Posterior vena cava (tissue), 2 donors: ENCODE results near the gene KRTCAP2. TPM values are rescaled to one million over a fixed set of nuclear protein-coding genes. Genes with fewer than 3 reads are reported as not detected.
"Not testable (repeated sequence)": the region's sequence is repeated elsewhere in the genome, so short reads cannot be mapped to it uniquely, and the experiment has no call there.

Experiments used
- DNase-seq: peaks from one replicate; pipeline ENCODE4 v3.0.0-alpha.2; 2020; ENCODE audit warnings: low spot score
- intact Hi-C, 2 donors: fragments of 100-400 bp; cut with DNase I; formaldehyde crosslinking; loops; one replicate each; pipeline versions ENCODE4 v1.14.1 to v1.14.2; 2022 to 2023
- long read RNA-seq, 2 donors: library from polyadenylated mRNA; unstranded; transcript quantifications; one replicate each; pipeline ENCODE4 v2.0.0, GENCODE V29; 2020 to 2021
- total RNA-seq, 2 donors: library from RNA; stranded (reverse); fragmentation: NEBNext Ultra II Directional; extraction: Animal tissue kit (Norgen Biotek cat#: 25700); gene quantifications; one replicate each; pipeline ENCODE4 v1.2.1, GENCODE V29; 2021
- donor health status: DM: yes; HTN: yes; CAD: no.
- donor health status: DM: yes; HTN: yes; CAD: no.

The KRTCAP2 gene
- total RNA-seq = 100 to 1,000 TPM; 145 to 146 TPM
- long read RNA-seq, donor 1, transcript KRTCAP2-201 (5 exons, 552 nt) = minor isoform, 13 of 32 reads
- long read RNA-seq, donor 1, transcript KRTCAP2-206 (4 exons, 785 nt) = major isoform, 17 of 32 reads
- long read RNA-seq, donor 1, partial matches to known transcripts = 1 of 32 reads
- long read RNA-seq, donor 1, other reads (novel, unspliced or antisense) = 1 of 32 reads
- long read RNA-seq, donor 2, transcript KRTCAP2-201 (5 exons, 552 nt) = major isoform, 18 of 37 reads
- long read RNA-seq, donor 2, transcript KRTCAP2-206 (4 exons, 785 nt) = minor isoform, 17 of 37 reads
- long read RNA-seq, donor 2, partial matches to known transcripts = 0 of 37 reads
- long read RNA-seq, donor 2, other reads (novel, unspliced or antisense) = 2 of 37 reads

DNA sequence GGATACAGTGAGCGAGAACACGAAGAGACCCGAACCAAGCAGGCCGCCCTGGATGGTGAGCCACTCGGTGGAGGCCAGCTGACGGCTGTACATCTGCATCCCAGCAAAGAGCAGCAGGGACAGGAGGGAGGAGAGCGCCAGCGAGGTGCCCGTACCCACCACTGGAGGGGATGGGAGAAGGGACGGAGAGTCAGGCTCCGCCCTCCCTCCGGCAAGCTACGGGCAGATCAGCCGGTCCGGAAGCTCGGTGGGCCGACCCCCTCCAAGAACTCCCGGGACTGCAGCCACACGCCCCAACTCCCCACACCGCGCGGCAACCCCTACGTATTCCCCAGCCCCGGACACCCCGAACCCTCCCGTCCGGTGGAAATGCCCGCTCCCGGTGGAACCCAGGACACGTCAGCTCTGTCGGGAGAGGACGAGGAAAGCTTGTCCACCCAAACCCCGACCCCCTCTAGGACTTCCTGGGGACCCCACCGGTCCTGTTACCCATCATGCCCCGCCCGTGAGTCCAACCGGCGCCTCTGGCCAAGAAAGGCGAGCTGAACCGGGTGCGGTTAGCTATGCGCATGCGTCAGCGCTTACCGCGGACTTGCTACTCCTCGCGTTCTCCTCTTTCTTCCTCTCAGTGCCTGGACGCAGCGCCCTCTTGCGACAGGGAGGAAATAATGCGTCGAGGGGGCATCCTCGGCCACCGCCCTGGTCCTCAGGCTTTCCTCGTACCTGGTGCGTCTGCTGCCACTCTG lies at the start of gene KRTCAP2:
Gene KRTCAP2 (minus strand): TSS at position 573 of the 746 bp plus-strand sequence. CDS start 80 bp downstream, at position 493.
- intact Hi-C loops = loop anchor here in 1 of 2 donors (10.0 kb wide), 1 partner anchor 52 kb away; no protein-coding TSS in a partner anchor
- peak; percentile 99 for DNase-seq

DNA sequence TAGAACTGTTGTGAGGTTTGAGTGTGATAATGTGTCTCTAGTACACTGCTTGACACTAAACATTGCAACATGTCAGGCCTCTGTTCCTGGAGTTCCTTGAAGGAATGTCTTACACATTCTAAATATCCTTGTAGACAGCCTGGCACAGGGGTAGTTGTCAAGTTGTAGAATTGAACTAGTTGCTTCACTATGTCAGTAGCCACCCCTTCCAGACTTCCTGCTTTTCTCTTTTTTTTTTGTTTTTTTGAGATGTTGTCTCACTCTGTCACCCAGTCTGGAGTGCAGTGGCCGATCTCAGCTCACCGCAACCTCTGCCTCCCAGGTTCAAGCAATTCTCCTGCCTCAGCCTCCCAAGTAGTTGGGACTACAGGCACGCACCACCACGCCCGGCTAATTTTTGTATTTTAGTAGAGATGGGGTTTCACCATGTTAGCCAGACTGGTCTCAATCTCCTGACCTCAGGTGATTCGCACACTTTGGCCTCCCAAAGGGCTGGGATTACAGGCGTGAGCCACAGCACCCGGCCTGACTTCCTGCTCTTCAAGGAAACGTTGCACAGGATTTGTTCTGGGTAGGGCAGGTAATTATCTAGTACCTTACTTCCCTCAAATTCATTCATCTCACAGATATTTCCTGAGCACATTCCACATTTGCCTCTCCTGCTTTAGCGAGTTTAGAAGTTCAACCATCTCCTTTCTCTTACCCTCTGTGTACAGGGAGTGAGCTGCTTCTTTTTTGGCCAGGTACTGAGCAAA lies 47.3 kb upstream of the KRTCAP2 start:
- not testable (repeated sequence) for DNase-seq
- intact Hi-C loops = loop anchor here in 1 of 2 donors (10.0 kb wide), 1 partner anchor 46 kb away; the partner anchor contains the start of genes KRTCAP2 and TRIM46

DNA sequence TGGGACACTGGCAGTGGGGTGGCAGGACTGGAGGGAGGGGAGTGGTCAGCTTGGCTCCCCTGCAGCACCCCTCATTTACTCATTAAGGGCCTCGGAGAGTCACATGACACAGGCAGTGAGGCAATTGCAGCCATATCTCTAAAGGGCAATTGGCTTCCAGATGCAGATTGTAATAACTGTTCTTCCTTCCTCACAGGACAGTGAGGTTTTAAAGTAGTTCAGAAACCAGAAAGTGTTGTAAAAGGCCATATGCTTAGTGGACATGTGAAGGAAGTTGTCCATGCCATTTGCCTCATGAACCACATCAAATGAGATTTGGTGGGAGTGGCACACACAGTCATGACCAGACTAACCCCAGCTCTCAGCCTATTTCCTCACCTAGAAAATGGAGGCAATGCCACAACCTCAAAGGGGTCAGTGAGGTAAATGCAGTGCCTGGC lies 46.5 kb upstream of the KRTCAP2 start:
- no peak for DNase-seq
- intact Hi-C loops = loop anchor here in 1 of 2 donors (10.0 kb wide), 1 partner anchor 45 kb away; the partner anchor contains the start of genes KRTCAP2 and TRIM46

DNA sequence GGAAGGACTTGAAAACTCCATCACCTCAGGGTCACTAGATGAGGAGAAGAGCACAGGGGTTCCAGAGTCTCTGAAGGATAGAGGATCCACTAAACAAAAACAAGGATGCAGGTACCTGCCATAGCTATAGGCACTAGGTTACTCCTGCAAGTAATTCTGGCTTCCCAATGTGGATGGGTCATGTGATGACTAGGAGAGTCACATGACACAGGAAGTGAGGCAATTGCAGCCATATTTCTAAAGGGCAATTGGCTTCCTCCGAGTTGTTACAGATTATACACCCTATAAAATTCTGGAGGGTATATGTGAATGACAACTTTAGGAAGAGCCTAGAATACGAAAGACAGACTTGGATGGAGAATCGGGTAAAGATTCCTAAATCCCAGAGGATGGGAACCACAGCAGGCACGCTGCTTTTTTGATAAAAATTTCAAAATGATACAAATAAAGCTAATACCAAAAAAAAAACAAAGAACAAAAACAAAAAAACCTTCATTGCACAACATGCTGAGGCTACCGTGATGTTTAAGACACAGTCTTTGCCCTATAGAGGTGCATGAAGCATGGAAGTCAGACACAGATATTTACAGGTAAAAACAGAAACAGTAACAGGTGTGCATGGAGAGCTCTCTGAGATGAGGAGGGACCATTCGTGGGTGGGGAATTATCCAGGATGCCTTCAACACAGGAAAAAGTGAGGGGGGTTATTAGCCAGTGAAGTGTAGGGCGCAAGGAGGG lies 45.9 kb upstream of the KRTCAP2 start:
- intact Hi-C loops = no loop called here
- DNase-seq = no peak

DNA sequence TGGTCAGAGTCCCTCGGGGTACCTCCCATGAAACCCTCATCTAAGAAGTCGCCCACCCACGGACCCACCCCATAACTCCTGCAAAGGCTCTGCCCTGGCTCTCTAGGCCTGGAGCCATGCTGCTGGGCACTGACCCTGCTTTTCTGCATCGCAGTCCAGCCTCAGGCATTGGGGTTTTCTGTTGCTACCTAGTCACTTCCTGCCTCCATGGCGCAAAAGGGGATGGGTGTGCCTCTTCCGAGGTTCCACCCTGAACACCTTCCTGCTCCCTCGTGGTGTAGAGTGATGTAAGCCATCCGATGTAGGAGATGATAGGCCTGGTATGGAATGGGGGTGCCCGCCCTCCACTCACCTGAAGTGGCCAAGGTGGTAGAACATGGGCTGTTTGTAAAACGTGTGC lies 41.6 kb upstream of the KRTCAP2 start:
- DNase-seq, intact Hi-C loops: not testable (repeated sequence)

DNA sequence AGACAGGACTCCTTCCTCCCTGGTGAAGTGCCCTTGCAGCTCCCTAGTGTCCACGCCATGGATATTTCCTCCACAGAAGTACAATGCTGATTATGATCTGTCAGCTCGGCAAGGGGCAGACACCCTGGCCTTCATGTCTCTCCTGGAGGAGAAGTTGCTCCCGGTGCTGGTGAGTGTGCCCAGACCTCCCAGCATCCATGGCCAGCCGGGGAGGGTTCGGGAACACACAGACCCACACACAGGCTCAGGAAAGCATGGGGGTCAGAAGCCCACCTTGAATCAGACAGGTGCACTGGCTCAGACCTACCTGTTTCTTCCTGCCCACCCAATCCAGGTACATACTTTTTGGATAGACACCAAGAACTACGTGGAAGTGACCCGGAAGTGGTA lies 38.9 kb upstream of the KRTCAP2 start:
- intact Hi-C loops, DNase-seq: not testable (repeated sequence)

DNA sequence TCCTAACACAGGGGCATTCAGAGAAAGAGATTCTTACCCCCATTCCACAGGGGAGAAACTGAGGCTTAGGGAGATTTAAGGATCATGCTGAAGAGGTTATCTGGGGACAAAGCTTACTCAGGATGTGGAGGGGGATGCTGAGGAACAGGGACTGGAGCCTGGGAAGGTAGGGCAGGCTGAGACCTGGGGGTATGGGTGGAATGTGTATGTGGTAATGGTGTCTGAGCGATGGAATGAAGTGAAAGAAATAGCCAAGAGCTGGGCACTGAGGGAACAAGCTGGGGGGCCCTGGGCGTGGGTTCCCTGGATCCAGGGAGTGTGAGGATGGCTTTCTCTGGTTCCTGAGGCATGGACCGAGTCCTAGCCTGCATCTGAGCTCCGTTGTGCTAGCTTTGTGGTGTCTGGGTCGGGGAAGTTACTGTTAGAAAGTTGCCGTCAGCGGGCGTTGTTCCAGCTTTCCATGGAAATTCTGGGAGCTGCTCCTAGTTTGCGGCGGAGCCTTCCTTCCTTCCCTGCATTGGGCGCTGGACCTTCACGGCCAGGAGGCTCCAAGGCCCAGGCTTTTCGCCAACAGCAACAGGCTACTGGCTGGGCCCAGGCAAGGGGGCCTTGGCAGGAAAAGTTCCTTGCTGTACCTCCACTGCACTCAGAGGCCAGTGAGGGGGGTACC lies 38.4 kb upstream of the KRTCAP2 start:
- peak; percentile 92 for DNase-seq
- intact Hi-C loops = not testable (repeated sequence)

DNA sequence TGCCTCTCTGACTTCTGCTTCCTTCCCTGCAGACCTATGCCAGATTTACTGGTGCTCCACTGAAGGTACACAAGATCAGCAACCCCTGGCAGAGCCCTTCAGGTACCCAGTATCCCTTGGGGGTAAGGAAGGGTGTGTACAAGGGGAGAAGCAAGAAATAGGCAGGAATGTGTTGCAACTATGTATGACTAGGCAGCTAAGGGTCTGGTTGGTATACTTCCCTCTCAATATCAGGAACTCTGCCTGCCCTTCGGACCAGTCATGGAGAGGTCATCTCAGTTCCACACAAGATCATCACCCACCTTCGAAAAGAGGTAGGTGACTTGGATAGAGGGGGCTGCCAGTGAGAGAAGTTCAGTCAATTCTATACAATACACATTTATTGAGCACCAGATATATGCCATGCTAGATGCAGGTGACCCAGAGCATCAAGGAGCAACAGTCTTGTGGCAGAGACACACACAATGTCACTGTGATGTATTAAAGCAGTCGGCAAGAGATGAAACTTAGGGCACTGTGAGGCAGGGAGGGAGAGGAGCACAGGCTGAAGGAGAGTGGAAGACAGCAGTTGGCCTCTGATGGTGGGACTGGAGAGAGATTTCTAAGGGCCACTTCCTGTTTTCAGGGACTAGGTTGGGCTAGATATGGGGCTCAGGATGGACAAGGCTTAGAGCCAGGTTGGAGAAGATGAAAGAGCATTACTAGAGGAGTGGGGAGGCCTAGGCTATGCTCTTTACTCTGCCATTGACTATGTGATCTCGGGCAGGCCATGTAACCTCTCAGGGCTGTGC lies 37.4 kb upstream of the KRTCAP2 start:
- intact Hi-C loops = no loop called here
- DNase-seq = no peak

DNA sequence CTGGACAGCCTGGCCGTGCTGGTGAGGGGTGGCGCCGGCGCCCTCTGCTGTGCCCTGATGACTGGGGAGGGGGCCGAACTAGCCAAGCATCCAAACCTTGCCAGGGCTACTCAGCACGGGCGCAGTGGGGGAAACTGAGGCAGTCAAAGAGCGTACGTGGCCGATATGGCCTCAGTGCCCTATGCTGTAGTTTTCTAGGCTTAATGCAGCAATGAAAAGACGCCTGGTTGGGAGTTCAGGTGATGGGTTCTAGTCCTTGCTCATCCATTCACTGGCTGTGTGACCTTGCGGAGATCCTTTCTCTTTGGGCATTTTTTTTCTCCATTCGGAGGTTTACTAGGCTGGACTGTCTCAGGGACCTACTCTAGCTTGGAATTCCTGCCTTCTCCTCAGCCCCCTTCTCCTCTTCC lies 36.2 kb upstream of the KRTCAP2 start:
- intact Hi-C loops = no loop called here

DNA sequence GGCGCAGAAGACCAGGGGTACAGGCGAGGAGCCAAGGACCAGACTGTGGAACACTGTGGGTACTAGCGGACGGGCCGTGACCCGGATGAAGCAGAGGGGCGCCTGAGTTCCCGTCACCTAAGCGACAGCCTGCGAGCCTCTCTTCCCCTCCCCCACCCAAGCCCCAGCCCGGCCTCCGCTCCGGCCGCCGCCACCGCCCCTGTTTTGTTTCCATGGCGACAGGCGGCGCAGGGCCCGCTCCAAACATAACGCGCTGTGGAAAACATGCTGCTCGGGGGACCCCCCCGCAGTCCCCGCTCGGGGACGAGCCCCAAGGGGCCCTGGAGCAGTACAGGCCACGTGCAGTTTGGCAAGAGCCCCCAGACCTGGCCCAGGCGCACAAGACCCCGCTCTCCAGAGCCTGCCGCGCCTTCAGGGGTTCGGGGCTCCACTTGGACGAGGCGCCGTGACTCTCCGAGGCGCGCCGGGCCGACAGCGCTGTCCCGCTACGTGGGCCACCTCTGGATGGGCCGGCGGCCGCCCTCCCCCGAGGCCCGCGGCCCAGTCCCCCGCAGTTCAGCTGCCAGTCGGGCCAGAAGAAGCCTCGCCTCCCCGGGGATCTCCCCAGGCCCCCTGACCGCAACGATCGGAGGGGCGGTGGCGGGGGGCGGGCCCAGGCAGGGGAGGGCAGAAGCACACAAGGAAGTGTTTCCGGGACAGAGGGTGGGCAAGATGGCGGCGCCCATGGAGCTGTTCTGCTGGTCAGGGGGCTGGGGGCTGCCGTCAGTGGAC lies 35.6 kb upstream of the KRTCAP2 start, which contains the start of gene MTX1:
Gene MTX1 (plus strand): TSS at position 155 of the 771 bp plus-strand sequence. CDS start 110 bp downstream, at position 265.
- peak; percentile 99 for DNase-seq
- intact Hi-C loops = no loop called here

More for the DNA sequence above, 36.2 kb upstream of the KRTCAP2 start:
- no peak for DNase-seq

DNA sequence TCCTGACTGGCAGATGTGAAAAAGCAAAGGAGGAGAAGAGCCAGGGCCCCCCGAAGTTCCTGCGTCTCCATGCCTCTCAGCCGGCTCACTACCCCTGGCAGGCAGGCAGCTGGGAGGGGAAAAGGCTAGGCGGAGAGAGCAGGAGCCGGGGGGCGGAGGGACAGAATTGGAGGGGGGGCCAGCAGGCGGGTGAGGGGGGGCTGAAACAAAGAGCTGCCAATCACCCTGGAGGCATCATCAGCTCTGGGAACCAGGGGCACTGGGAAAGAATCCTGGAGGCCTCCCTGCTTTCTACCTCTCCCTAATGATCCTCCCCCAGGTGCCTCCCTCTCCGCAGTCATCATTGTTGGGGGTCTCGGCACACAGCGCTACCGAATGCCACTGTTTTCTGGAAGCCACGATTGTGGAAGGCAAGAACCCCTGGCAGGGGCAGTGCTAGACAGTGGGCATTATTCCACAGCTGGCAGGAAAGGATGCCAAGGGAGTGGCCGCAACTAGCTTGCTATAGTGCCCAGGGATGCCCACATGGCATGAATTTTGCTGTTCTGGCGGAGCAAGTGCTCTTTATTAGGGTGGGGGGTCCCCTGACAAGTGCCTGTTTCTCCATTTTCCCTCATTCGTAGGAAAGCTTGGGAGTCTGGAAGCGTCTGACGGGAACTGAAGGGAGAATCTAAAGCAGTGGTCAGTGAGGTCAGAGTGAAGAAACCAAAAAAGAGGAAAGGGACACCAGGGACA lies 34.9 kb upstream of the KRTCAP2 start, which contains the start of gene THBS3:
Gene THBS3 (minus strand): TSS at position 92 of the 735 bp plus-strand sequence. CDS start 21 bp downstream, at position 71.
- DNase-seq = peak; percentile 89
- intact Hi-C loops = loop anchor here in 1 of 2 donors (2.0 kb wide), 1 partner anchor 19 kb away; no protein-coding TSS in a partner anchor

DNA sequence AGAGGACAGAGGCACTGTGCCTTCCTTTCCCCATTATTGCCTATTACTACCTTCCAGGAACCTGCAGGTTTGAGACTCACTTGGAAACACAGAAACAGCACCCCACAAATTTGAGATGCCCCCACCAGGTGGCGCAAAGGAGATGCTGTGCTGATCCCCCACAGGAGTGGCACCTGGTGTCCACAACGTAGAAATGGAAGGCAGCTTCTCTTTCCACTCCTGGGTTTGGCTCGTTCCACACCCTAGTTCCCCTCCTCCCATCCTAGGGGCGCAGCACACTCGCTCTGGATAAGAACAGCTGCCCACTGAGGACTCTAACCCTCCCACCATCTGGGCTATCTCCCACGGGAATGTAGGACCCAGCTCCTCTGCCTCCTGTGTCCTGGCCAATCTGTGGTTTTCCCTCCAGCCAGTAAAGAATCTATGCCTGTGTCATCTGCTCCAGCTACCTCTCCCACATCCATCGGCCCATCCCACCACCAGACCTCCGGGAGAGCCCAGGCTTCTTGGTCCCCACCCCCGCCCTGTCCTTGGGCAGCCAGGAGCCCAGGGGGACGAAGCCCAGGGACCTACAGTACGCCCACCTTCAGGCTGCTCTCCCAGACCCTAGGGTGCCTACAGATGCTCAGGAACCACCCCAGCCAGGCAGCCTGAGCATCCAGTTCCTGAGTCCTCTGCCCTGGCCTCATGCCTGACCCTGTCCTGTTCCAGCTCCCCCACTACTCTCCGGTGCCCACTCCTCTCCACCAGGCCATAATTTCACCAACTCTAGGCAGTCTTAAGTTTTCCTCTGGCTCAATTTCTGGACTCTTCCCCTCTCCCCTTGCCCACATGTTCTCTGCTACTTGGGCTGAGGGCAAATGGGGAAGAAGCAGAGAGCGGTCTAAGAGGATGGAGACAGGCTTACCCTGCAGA lies 34.0 kb upstream of the KRTCAP2 start:
- intact Hi-C loops = loop anchor here in 1 of 2 donors (2.0 kb wide), 1 partner anchor 20 kb away; no protein-coding TSS in a partner anchor
- DNase-seq = peak; percentile 93

DNA sequence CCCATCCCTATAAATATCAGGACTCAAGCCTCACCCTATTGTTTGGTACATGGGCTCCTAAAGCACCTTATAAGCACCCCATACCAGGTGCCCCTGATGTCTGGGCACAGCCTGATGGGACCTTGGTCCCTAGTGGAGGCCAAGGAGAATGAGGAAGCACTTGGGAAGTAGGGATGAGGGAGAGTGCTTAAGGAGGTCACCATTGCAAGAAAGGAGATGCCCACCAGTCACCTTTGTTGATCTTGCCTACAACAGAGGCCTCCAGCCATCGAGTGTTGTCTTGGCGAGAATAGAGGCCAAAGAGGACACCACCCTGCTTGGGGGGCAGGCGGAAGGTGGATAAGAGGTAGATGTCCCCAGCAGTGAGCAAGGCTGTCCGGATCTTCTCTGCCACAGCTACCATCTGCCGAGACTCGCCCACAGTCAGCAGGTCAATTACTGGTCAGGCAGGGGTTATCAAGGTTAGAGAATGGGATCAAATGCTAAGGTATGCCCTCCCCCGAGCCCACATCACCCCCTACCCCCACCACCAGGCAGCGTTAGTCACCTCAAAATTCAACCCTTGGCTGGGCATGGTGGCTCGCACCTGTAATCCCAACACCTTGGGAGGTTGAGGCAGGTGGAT lies 33.0 kb upstream of the KRTCAP2 start:
- no peak for DNase-seq
- intact Hi-C loops = loop anchor here in 1 of 2 donors (2.0 kb wide), 1 partner anchor 21 kb away; no protein-coding TSS in a partner anchor

DNA sequence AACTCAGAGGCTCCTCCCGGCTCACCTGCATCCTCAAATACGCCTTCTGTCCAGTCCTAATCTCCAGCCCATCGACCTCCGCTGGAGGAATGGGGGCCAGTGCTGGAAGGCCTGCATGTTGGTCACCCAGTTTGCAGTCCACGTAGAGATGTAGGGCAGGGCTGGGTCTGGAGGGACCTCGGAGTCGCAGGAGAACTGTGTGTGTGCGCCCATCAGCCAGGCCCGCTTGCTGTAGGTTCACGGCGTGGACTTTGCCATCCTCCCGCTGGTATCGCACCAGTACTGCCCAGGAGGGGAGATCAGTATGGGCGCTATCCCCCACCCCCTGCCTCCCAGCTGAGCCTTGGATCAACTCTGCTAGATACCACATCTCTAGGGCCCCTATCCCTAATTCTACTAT lies 31.9 kb upstream of the KRTCAP2 start:
- intact Hi-C loops = no loop called here
- peak; percentile 73 for DNase-seq
